Stimulated activated CD4-positive, alpha-beta T cell treated with anti-CD3 and anti-CD28 coated beads, Interleukin-12 subunit alpha, Interleukin-12 subunit beta, amount 100 ng/mL, for 4 hours (primary cell): Measurements from ENCODE around the gene RTBDN.

Source experiments
- DNase-seq: peaks from one replicate; pipeline ENCODE4 v3.0.0-alpha.2; 2020

The RTBDN gene

DNA sequence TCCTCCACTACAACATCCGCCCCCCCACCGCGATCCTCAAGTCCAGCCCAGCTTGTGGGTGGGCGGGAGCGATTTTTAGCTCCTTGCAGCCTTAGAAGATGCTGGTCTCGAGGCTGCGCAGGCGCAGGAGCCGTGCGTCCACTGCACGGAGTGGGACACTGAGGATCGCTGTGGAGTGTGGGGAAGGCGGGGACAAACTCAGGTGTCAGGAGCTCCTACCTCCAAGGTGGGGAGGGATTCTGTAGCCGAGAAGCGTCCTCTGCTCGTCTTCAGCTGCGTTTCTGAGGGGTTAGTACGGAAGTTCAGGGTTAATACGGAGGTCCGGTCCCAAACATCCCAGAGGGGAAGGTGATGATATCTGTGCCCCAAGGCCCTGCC is at the start of gene RTBDN:
RTBDN (minus strand) TSS at position 14 of the 378 bp plus-strand sequence. CDS start 4,600 bp downstream, outside the sequence.
- no peak for DNase-seq

- DNase-seq: no peak
Measured at GRCh38 chr19:12882589-12882988, 48.2 kb upstream of the RTBDN start.

DNA sequence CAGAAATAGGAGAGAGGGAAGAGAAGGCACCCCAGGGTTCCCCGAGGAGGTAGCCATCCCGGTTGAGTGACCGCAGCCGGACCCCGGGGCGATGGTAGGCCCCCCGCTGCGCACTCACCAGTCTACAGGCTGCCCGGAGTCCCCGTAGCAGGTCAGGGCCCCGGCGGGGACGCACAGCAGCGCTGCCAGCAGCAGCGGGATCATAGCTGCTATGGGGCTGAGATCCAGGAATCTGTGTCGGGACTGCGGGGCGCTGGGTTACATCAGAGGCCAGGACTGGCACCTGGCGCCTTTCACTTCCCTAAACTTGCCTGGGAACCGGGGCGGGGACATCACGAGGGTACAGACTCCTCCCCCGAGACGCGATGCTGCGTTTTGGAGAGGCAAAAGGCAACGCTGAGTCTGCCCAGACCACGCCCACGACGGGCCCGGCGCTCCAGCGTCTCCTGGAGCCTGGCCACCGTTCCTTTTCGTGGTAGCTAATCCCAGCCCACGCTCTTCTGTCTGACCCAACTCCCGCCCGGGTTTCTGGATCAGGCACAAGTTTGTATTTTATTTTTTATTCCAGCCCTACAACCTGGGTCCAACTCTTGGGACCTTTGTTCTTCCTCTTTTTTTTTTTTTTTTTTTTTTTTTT is 46.9 kb upstream of the RTBDN start, which contains the start of gene DNASE2:
DNASE2 (minus strand) TSS at position 278 of the 637 bp plus-strand sequence; CDS start at position 204, 74 bp downstream.
- DNase-seq: peak; percentile 85

- DNase-seq: no peak
Measured at GRCh38 chr19:12880551-12881171, 46.3 kb upstream of the RTBDN start.

DNA sequence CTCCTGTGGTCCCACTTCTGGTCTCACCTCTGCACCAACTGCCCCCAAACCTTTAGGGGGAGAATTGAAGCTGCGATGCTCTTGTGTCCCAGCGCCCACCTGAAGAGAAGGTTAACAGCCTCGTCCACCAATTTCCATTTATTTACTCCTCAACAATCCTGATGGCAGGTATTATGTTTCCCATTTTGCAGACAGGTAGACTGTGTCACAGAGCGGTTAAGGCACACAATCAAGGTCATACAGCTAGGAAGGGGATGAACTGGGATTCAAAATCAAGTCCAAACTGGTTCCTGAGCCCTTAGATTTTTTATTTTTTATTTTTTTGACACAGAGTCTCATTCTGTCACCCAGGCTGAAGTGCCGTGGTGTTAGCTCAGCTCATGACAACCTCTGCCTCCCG is 40.7 kb upstream of the RTBDN start:
- no peak for DNase-seq

- DNase-seq: no peak
Measured at GRCh38 chr19:12873891-12874745, 39.7 kb upstream of the RTBDN start.

DNA sequence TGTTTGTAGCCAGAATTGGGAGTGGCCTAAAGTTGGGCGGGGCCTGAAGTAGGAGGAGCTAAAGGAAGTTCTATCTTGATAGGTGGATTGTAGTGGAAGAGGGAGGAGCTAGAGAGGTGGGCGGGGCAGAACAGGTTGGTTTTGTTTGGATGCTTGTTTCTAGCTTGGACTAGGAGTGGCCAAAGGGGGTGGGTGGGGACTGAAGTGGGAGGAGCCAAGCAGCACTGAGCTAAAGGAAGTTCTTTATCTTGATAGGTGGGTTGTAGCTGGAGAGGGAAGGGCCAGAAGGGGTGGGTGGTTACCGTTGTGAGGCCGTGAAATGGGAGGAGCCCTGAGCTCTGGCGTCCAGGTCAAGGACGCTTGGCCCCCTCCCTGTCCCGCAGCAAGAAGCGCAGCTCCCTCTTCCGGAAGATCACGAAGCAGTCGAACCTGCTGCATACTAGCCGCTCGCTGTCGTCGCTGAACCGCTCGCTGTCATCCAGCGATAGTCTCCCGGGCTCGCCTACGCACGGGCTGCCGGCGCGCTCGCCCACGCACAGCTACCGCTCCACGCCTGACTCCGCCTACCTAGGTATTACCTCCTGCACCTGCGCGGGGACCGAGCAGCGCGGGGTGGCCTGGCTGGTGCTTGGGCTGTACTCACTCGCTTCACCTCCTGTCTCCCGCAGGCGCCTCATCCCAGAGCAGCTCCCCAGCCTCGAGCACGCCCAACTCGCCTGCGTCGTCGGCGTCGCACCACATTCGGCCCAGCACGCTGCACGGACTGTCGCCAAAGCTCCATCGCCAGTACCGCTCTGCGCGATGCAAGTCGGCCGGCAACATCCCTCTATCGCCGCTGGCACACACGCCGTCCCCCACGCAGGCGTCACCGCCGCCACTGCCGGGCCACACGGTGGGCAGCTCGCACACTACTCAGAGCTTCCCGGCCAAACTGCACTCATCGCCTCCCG is 38.8 kb upstream of the RTBDN start:
- peak; percentile 15 for DNase-seq

- DNase-seq: no peak
Measured at GRCh38 chr19:12872255-12872654, 37.9 kb upstream of the RTBDN start.

- DNase-seq: no peak
Measured at GRCh38 chr19:12871681-12872080, 37.3 kb upstream of the RTBDN start.

DNA sequence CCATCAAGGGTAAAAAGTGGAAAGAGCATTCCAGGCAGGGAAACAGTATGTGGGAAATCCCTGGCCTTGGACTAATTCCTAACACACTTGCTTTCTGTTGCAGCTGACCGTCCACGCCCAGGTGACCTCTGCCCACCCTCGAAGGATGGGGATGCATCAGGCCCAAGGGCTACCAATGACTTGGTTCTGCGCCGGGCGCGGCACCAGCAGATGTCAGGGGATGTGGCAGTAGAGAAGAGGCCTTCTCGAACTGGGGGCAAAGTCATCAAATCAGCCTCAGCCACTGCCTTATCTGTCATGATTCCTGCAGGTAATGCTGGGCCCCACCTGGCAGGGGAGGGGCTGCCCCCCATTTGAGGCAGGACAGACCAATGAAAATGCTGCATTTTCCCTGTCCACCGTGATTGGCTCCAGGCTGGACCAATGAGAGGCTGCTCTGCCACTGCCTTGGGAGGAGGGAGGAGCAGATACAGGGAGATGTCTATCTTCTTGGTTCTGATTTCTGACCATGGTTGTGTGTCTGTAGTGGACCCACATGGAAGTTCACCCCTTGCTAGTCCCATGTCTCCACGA is 34.2 kb upstream of the RTBDN start:
- no peak for DNase-seq

- DNase-seq: peak; percentile 60
Measured at GRCh38 chr19:12867120-12868099, 33.0 kb upstream of the RTBDN start.

- DNase-seq: no peak
Measured at GRCh38 chr19:12866416-12867119, 32.2 kb upstream of the RTBDN start.

GRCh38 chr19:12865746-12866415 is 31.5 kb upstream of the RTBDN start:
- DNase-seq: no peak

GRCh38 chr19:12864721-12865715 is 30.6 kb upstream of the RTBDN start:
- DNase-seq: no peak

DNA sequence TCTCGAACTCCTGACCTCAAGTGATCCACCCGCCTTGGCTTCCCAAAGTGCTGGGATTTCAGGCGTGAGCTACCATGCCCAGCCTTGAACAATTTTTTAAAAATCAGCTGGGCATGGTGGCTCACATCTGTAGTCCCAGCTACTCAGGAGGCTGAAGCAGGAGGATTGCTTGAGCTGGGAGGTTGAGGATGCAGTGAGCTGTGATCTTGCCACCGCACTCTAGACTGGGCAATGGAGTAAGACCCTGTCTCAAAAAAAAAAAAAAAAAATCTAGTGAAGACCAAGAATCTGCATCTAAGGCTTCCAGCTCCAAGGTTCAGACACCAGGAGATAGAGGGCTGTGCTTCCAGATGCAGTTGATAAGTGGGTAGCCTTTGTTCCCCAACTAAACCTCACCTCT is 29.8 kb upstream of the RTBDN start:
- no peak for DNase-seq

GRCh38 chr19:12859546-12859945 is 25.2 kb upstream of the RTBDN start:
- DNase-seq: no peak

DNA sequence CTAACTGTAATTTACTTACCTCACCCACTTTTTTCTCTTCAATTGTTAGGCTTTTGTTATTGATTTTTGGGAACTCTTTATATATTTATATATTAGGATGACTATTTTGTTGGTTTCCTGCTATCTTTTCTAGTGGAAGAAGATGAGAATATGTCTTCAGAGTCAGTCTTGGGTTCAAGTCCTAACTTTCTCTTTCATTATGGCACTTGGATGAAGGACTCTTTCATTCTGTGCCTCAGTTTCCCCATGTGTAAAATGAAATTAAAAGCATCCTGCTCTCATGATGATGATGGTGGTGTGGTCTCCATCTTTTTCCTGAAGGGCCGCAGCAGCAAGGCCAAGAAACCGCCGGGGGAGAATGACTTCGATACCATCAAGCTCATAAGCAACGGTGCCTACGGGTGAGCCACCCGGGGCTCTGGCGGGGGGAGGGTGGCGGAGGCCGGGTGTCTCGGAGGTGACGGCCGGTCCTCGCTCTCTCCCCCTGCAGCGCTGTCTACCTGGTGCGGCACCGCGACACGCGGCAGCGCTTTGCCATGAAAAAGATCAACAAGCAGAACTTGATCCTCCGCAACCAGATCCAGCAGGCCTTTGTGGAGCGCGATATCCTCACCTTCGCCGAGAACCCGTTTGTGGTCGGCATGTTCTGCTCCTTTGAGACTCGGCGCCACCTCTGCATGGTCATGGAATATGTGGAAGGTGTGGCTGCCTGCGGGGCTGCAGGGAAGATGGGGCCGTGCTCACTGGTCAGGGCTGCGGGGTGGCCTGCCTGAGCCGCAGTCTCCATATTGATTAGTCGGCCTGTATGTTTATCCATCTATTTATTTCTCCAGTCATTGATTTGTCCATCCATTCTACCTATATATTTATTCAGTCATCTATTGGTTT is 23.9 kb upstream of the RTBDN start:
- no peak for DNase-seq
